BLaER1 (cell line): Measurements from ENCODE around the gene AUTS2.

ENCODE experiments used
- H3K27ac ChIP-seq: shearing (Covaris generic); formaldehyde crosslinking; 2 replicates; pipeline ENCODE4 v1.8.1; 2022
- H3K27me3 ChIP-seq: shearing (Covaris generic); formaldehyde crosslinking; 2 replicates; pipeline ENCODE4 v1.8.1; 2022
- H3K36me3 ChIP-seq: shearing (Covaris generic); formaldehyde crosslinking; 2 replicates; pipeline ENCODE4 v1.8.1; 2022
- H3K4me1 ChIP-seq: shearing (Covaris generic); formaldehyde crosslinking; 2 replicates; pipeline ENCODE4 v1.8.1; 2022
- H3K4me2 ChIP-seq: shearing (Covaris generic); formaldehyde crosslinking; 2 replicates; pipeline ENCODE4 v1.8.1; 2022
- H3K4me3 ChIP-seq: shearing (Covaris generic); formaldehyde crosslinking; 2 replicates; pipeline ENCODE4 v1.8.1; 2022
- H3K9ac ChIP-seq: shearing (Covaris generic); formaldehyde crosslinking; 2 replicates; pipeline ENCODE4 v1.8.1; 2022
- H3K9me3 ChIP-seq: shearing (Covaris generic); formaldehyde crosslinking; 2 replicates; pipeline ENCODE4 v1.8.1; 2022
- H4K20me1 ChIP-seq: shearing (Covaris generic); formaldehyde crosslinking; 2 replicates; pipeline ENCODE4 v1.8.1; 2022
- Cebpa-rat ChIP-seq: shearing (Covaris generic); IDR thresholded peaks from 2 replicates; pipeline ENCODE4 v1.8.1; 2022

AUTS2 gene

DNA sequence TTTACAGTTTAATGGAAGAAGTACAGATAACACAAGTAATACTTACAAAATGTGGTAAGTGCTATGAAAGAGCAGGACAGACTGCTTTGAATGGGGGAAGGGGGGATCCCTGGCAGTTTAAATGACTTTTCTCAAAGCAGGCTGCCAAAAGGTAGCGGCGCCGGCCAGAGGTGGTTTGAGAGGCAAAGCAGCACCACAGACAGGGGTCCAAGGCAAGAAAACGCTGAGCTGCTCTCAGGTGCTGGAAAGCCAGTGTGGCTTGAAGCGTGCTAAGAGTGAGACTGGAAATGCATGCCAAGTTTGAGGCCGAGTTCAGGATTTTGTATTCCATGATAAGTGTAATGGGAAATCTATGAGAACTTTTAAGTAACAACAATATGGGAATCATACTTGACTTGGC is 437.7 kb downstream of the AUTS2 start:
- Histone ChIP-seq H3K36me3 (no peaks in the 10 kb centered on the region), H3K9ac (no peak overlapping the region), H3K9me3 (peaks cover 19% of the 10 kb centered on the region), H3K27ac (no peak overlapping the region), H3K4me1 (peaks cover 25% of the 10 kb centered on the region; the same call in 1 of the 2 replicates), H4K20me1 (peaks cover 59% of the 10 kb centered on the region), H3K4me2 (no peak overlapping the region), H3K4me3 (no peak overlapping the region), H3K27me3 (no peaks in the 10 kb centered on the region)
- no peak for TF ChIP-seq Cebpa-rat

DNA sequence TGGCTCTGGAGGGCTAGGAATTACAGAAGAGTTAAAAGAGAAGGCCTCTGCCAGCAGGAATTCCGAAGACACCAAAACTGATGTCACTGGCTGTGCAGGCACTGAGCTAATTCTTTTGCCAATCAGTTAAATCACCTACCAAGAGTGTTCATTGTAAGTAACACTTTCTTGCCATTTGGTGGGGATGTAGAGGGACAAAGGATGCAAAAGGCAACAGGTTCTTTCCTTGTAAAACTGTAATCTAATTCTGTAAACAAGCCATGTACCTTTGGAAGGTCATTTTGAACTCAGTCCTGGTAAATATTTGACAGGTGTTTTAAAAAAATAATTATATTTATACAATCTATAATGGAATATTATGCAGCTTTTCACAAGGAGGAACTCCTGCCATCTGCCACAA is 438.4 kb downstream of the AUTS2 start:
- Histone ChIP-seq H3K4me1 (peaks cover 25% of the 10 kb centered on the region; the same call in 1 of the 2 replicates), H4K20me1 (peaks cover 62% of the 10 kb centered on the region), H3K27ac (no peak overlapping the region), H3K9ac (no peak overlapping the region), H3K36me3 (no peaks in the 10 kb centered on the region), H3K9me3 (peaks cover 11% of the 10 kb centered on the region; the same call in 1 of the 2 replicates), H3K4me3 (no peak overlapping the region), H3K27me3 (no peaks in the 10 kb centered on the region), H3K4me2 (no peak overlapping the region)
- TF ChIP-seq Cebpa-rat = no peak

DNA sequence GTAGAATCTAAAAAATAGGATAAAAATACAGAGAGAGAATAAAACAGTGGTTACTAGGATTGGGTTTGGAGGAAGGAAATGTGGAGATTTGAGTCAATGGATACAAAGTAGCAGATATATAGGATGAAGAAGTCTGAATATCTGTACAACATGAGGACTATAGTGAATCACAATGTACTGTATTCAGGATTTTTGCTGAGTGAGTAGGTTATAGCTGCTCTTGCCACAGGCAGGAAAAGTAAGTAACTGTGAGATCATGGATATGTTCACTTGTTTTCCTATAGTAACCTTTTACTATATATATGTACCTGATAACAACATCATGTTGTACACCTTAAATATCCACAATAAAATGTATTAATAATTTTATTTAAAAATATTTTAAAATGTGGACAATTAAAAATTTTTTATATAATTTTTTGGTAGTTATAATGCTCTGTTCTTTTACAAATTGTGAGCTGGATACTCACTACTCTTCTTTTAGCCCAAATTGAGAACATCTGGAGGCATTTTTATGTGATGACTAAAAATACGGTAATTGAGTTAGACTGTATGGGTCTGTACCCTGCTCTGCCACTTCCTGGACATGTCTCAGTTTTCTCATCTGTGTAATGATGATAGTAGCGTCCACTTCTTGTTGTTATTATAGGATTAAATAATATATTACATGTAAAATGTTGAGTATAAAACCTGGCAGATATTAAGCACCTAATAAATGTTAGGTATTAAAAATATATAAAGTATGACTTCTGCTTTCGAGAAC is 439.1 kb downstream of the AUTS2 start:
- H3K36me3 ChIP-seq = no peaks in the 10 kb centered on the region
- peaks cover 25% of the 10 kb centered on the region; the same call in 1 of the 2 replicates for H3K4me1 ChIP-seq
- no peak for TF ChIP-seq Cebpa-rat
- H3K27me3 ChIP-seq = no peaks in the 10 kb centered on the region
- peaks cover 69% of the 10 kb centered on the region for H4K20me1 ChIP-seq
- no peak overlapping the region for H3K4me3 ChIP-seq
- peaks cover 5% of the 10 kb centered on the region; the same call in 1 of the 2 replicates for H3K9me3 ChIP-seq
- no peak overlapping the region for H3K27ac ChIP-seq
- H3K4me2 ChIP-seq = no peak overlapping the region
- no peak overlapping the region for H3K9ac ChIP-seq

DNA sequence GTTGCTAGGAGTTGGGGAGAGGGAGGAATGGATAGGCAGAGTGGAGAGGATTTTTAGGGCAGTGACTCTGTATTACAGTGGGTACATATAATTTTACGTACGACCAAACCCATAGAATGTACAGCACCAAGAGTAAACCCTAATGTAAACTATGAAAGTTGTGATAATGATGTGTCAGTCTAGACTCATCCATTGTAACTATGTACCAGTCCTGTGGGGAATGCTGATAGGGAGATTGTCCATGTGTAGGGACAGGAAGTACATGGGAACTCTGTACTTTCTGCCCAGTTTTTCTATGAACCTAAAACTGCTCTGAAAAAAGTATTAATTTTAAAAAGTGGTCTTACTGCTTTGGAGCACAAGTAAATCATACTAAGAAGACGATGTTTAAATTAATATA is 441.8 kb downstream of the AUTS2 start:
- H3K9ac ChIP-seq = no peak overlapping the region
- no peaks in the 10 kb centered on the region; the same call in 1 of the 2 replicates for H3K9me3 ChIP-seq
- no peak overlapping the region for H3K4me2 ChIP-seq
- no peak for TF ChIP-seq Cebpa-rat
- H3K36me3 ChIP-seq = 0 out of 2 replicates have a peak, but pooled peaks cover 3% of the 10 kb centered on the region
- H3K27me3 ChIP-seq = no peaks in the 10 kb centered on the region
- peaks cover 23% of the 10 kb centered on the region for H3K4me1 ChIP-seq
- peak overlapping the region; percentile 20; the same call in 1 of the 2 replicates for H3K27ac ChIP-seq
- H3K4me3 ChIP-seq = no peak overlapping the region
- H4K20me1 ChIP-seq = peaks cover 70% of the 10 kb centered on the region

DNA sequence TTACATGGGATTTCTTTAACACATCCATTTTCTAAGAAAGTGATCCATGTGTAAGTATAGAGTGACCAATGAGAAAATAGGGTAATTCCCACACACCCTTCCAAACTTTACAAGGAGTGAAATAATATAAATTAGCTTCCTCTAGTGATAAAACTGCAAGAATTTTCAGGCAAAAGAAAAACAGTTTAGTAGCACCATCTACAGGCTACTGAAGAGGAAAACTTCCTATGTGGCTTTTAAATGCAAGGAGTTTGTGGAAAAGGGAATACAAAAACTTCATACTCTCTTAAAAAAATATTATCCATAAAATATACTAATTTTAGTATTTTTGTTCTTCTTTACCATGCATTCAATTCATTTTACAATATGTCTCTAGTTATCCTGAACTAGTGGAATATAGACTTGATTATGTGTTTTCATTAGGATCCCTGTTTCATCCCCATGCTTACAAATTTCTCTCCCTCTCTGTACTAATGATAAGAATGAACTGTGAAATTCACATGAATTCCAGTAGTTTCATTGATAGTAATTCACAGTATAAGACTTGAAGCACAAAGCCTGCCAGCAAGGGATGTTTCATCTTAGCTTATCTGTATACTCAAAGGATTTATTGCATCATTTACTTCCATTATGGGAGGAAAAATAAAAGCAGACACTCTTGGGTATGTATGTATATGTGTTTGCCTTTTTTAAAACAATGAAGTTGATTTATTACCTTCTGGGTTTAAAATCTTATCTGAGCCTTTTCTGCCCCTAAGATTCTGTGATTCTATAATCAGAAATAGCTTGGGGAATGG is 442.9 kb downstream of the AUTS2 start:
- Histone ChIP-seq H3K4me2 (no peak overlapping the region), H3K27ac (no peak overlapping the region), H3K36me3 (0 out of 2 replicates have a peak, but pooled peaks cover 3% of the 10 kb centered on the region), H3K9me3 (no peaks in the 10 kb centered on the region; the same call in 1 of the 2 replicates), H3K4me1 (peaks cover 23% of the 10 kb centered on the region), H3K27me3 (no peaks in the 10 kb centered on the region), H3K9ac (no peak overlapping the region), H3K4me3 (no peak overlapping the region), H4K20me1 (peaks cover 67% of the 10 kb centered on the region)
- no peak for TF ChIP-seq Cebpa-rat

DNA sequence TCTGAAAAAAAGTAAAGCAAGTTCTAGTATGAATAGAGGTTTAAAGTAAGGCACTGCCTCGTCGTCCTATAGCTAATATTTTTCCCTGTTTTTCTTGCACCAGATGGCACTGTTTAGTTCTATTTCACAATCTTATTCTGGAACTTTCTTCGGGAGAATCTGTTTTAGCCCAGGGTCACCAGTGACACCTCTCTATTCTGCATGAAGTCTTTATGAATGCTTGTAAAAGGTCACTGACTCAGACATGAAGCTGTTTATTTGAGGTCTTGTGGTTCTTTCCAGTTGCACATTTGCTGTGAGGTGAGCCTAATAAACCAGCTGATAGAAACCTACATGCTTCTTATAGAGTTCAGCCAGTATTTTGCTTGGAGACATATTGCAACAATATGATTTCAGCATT is 444.3 kb downstream of the AUTS2 start:
- Histone ChIP-seq H4K20me1 (peaks cover 70% of the 10 kb centered on the region), H3K36me3 (0 out of 2 replicates have a peak, but pooled peaks cover 3% of the 10 kb centered on the region), H3K9ac (no peak overlapping the region), H3K4me3 (no peak overlapping the region), H3K9me3 (no peaks in the 10 kb centered on the region; the same call in 1 of the 2 replicates), H3K4me2 (no peak overlapping the region), H3K27ac (no peak overlapping the region), H3K4me1 (peaks cover 23% of the 10 kb centered on the region), H3K27me3 (no peaks in the 10 kb centered on the region)
- TF ChIP-seq Cebpa-rat = no peak

DNA sequence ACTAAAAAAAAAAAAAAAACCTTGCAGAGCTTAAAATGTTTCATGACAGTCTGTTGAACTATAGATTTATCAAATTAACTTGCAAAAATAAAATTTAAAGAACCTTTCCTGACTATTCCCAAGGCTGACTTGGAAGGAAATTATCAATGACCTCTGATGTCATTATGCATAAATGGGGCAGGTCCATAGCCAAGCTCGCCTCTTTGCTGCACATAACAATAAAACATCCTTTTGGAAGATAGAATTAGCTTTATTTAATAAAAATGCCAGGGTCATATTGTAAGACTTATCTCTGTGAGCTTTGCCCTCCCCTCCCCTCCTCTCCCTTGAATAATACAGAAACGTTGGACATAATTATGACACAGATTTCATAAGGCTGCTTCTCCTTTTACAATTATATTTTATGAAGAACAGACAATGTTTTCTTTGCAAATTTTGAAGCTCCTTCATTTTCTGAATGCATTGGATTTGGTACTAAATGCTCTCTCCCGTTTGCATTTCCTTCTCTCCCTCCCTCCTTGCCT is 444.8 kb downstream of the AUTS2 start:
- Histone ChIP-seq H3K27ac (no peak overlapping the region), H3K36me3 (0 out of 2 replicates have a peak, but pooled peaks cover 3% of the 10 kb centered on the region)

DNA sequence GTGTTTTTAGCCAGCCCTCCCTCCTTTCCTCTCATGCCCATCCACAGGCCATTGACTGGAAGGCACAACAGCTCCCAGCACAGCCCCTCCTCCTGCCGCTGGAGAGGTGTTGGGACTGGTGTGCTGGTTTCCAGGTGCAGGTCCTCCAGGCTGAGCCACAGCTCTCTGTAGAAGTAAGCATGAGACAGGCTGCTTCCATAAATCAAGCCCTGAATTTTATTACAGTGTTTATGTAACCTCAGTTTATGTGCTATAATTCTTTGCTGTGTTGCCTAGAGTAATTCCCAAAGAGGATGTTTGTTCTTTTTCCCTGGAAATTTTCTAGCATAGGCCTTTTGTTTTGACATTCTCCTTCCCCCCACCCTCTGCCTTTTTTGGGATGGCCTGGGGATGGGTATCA is 445.8 kb downstream of the AUTS2 start:
- Histone ChIP-seq H3K4me2 (no peak overlapping the region), H3K27me3 (no peaks in the 10 kb centered on the region), H3K9ac (no peak overlapping the region), H3K4me1 (peaks cover 23% of the 10 kb centered on the region), H3K9me3 (no peaks in the 10 kb centered on the region; the same call in 1 of the 2 replicates), H3K27ac (no peak overlapping the region), H4K20me1 (peaks cover 74% of the 10 kb centered on the region), H3K36me3 (0 out of 2 replicates have a peak, but pooled peaks cover 3% of the 10 kb centered on the region), H3K4me3 (no peak overlapping the region)
- TF ChIP-seq Cebpa-rat = no peak

More for the DNA sequence above, 444.8 kb downstream of the AUTS2 start:
- Histone ChIP-seq H3K9me3 (no peaks in the 10 kb centered on the region; the same call in 1 of the 2 replicates), H3K4me1 (peaks cover 23% of the 10 kb centered on the region), H4K20me1 (peaks cover 70% of the 10 kb centered on the region), H3K9ac (no peak overlapping the region), H3K4me2 (no peak overlapping the region), H3K27me3 (no peaks in the 10 kb centered on the region), H3K4me3 (no peak overlapping the region)
- no peak for TF ChIP-seq Cebpa-rat

DNA sequence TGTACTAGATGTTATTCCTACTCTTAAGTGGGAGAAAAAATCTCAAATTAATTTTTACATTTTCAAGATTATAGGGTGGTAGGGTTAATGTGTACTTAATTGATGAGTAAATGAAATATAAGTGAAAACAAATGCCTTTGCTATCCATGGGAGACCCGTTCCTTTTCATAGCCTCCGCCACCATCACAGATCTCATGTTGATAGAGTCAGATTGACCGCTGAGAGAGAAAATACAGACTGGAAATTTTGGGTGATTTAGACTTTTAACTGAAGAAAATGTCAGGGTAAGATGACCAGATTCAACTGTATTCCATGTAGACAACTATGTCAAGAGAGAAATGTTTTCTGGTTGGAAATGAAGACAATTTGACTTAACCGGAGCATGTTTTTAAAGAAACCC is 446.2 kb downstream of the AUTS2 start:
- H3K9ac ChIP-seq = no peak overlapping the region
- peaks cover 74% of the 10 kb centered on the region for H4K20me1 ChIP-seq
- 0 out of 2 replicates have a peak, but pooled peaks cover 3% of the 10 kb centered on the region for H3K36me3 ChIP-seq
- no peak for TF ChIP-seq Cebpa-rat
- H3K27me3 ChIP-seq = no peaks in the 10 kb centered on the region
- no peak overlapping the region for H3K27ac ChIP-seq
- no peaks in the 10 kb centered on the region; the same call in 1 of the 2 replicates for H3K9me3 ChIP-seq
- peaks cover 23% of the 10 kb centered on the region for H3K4me1 ChIP-seq
- H3K4me2 ChIP-seq = no peak overlapping the region
- no peak overlapping the region for H3K4me3 ChIP-seq
